NB4 (cell line): ENCODE measurements around the gene CELF1.
"Not testable (repeated sequence)": the region's sequence is repeated elsewhere in the genome, so short reads cannot be mapped to it uniquely, and the experiment has no call there.

Source experiments
- DNase-seq: peaks from one replicate; pipeline ENCODE4 v3.0.0; 2010; ENCODE audit warnings: low read depth
- H3K4me3 ChIP-seq: one replicate; pipeline ENCODE4 v1.5.1; 2011; ENCODE audit warnings: mild to moderate bottlenecking, low read depth, low read length, moderate library complexity
- CTCF ChIP-seq: IDR thresholded peaks from one replicate; pipeline ENCODE4 v1.5.1; 2012; ENCODE audit warnings: low read depth, low read length
- MAX ChIP-seq: IDR thresholded peaks from 2 replicates; pipeline ENCODE4 v1.6.1; 2011; ENCODE audit warnings: low read depth, low read length
- MYC ChIP-seq: IDR thresholded peaks from 2 replicates; pipeline ENCODE4 v1.6.1; 2011; ENCODE audit warnings: low read depth, low read length
- POLR2A ChIP-seq: IDR thresholded peaks from 2 replicates; pipeline ENCODE4 v1.6.1; 2011; ENCODE audit warnings: mild to moderate bottlenecking; ENCODE audit not compliant: insufficient read length; ENCODE audit errors: extremely low read depth

The CELF1 gene

GRCh38 chr11:47571357-47571729 is 18.4 kb upstream of the CELF1 start:
- TF ChIP-seq CTCF (no peak), MAX (no peak), POLR2A (no peak), MYC (no peak)
- no peak for DNase-seq
- no peak overlapping the region for H3K4me3 ChIP-seq

GRCh38 chr11:47570651-47571356 is 17.9 kb upstream of the CELF1 start:
- no peak overlapping the region for H3K4me3 ChIP-seq
- no peak for DNase-seq
- no peak for TF ChIP-seq MAX
- no peak for TF ChIP-seq POLR2A
- TF ChIP-seq CTCF = no peak
- TF ChIP-seq MYC = no peak

- TF ChIP-seq POLR2A (no peak), MAX (no peak), MYC (no peak)
- DNase-seq = no peak
- H3K4me3 ChIP-seq = no peak overlapping the region
Measured at GRCh38 chr11:47569646-47570045, 16.7 kb upstream of the CELF1 start.

- peak; percentile 46 for DNase-seq
- TF ChIP-seq MYC = no peak
- TF ChIP-seq CTCF = no peak
- TF ChIP-seq POLR2A = no peak
- TF ChIP-seq MAX = no peak
- H3K4me3 ChIP-seq = peak overlapping the region; percentile 88
Measured at GRCh38 chr11:47566149-47566698, 13.3 kb upstream of the CELF1 start.

GRCh38 chr11:47565340-47566148 is 12.6 kb upstream of the CELF1 start, which contains the start of gene PTPMT1:
PTPMT1 (plus strand) TSS chr11:47565599; CDS start chr11:47565623, 24 bp downstream.
- peak; percentile 84 for TF ChIP-seq POLR2A
- peak; percentile 72 for TF ChIP-seq MAX
- TF ChIP-seq CTCF = no peak
- TF ChIP-seq MYC = peak; percentile 74
- peak within 1 kb of the TSS; percentile 88 for H3K4me3 ChIP-seq
- DNase-seq = peak; percentile 90

GRCh38 chr11:47564933-47565339 is 12.0 kb upstream of the CELF1 start:
- TF ChIP-seq CTCF = no peak
- no peak for TF ChIP-seq MYC
- no peak for TF ChIP-seq POLR2A
- no peak for TF ChIP-seq MAX
- peak overlapping the region; percentile 60 for H3K4me3 ChIP-seq
- DNase-seq = no peak

- DNase-seq = not testable (repeated sequence)
- H3K4me3 ChIP-seq = peak overlapping the region; percentile 60
Measured at GRCh38 chr11:47564366-47564765, 11.4 kb upstream of the CELF1 start.

- H3K4me3 ChIP-seq, DNase-seq: not testable (repeated sequence)
Measured at GRCh38 chr11:47562393-47562792, 9.5 kb upstream of the CELF1 start.
